ENCODE data around the gene KCNH1.
"Not testable (repeated sequence)": the region's sequence is repeated elsewhere in the genome, so short reads cannot be mapped to it uniquely, and the experiment has no call there.

GRCh38 chr1:210949940-210950546 is 183.9 kb downstream of the KCNH1 start:
- peak; percentile 84 for TF ChIP-seq CTCF (conservative IDR thresholded peaks at IDR 0.05)
- not testable (repeated sequence) for TF ChIP-seq ZFX (IDR thresholded peaks at IDR 0.05)
